H1 (cell line): ENCODE results near the gene NIM1K. TPM values are rescaled to one million over a fixed set of nuclear protein-coding genes. Genes with fewer than 3 reads are reported as not detected.

Source experiments
- CTCF ChIA-PET: fragments of 300-600 bp; sonication (Branson Sonifier 250); formaldehyde crosslinking; loops from one replicate; lab custom pipeline; 2021; ENCODE audit not compliant: partially characterized antibody; lab: Charles Lee
- POLR2A ChIA-PET: fragments of 300-600 bp; sonication (Branson Sonifier 250); formaldehyde crosslinking; loops from one replicate; lab custom pipeline; 2021; ENCODE audit warnings: inconsistent platforms; ENCODE audit not compliant: partially characterized antibody; lab: Charles Lee
- DNase-seq, 2 experiments: peaks; one replicate each; pipeline versions ENCODE4 v3.0.0 to v3.0.0-alpha.2; 2010 to 2022; ENCODE audit warnings: low spot score in 2 of 2, low read depth in 1 of 2, mixed read lengths in 1 of 2
- FAIRE-seq: peaks from 2 replicates; lab custom pipeline; 2011; peaks lifted over from hg19 to GRCh38; lab: Jason Lieb, UNC
- H2AFZ ChIP-seq: 2 replicates; pipeline ENCODE4 v1.8.1; 2012; ENCODE audit warnings: low read length, inconsistent platforms
- H2AK5ac ChIP-seq: 2 replicates; pipeline ENCODE4 v1.6.1; 2013; ENCODE audit warnings: low read depth, low read length
- H2BK120ac ChIP-seq: replicated peaks from 2 replicates; pipeline ENCODE3; 2013; ENCODE audit warnings: low read depth, low read length, inconsistent platforms
- H2BK12ac ChIP-seq: 2 replicates; pipeline ENCODE4 v1.6.1; 2013; ENCODE audit warnings: low read depth, low read length
- H2BK15ac ChIP-seq: 2 replicates; pipeline ENCODE4 v1.6.1; 2013; ENCODE audit warnings: low read length
- H2BK20ac ChIP-seq: 2 replicates; pipeline ENCODE4 v1.6.1; 2013; ENCODE audit warnings: low read length
- H2BK5ac ChIP-seq: 2 replicates; pipeline ENCODE4 v1.6.1; 2013; ENCODE audit warnings: low read depth, low read length
- H3K14ac ChIP-seq: 2 replicates; pipeline ENCODE4 v1.6.1; 2013; ENCODE audit warnings: inconsistent platforms; ENCODE audit not compliant: insufficient read length
- H3K18ac ChIP-seq: 2 replicates; pipeline ENCODE4 v1.6.1; 2013; ENCODE audit warnings: low read length; ENCODE audit errors: extremely low read depth
- H3K23ac ChIP-seq: 2 replicates; pipeline ENCODE4 v1.6.1; 2013; ENCODE audit warnings: inconsistent platforms; ENCODE audit not compliant: insufficient read length
- H3K23me2 ChIP-seq: 2 replicates; pipeline ENCODE4 v1.6.1; 2013; ENCODE audit warnings: low read depth, low read length
- H3K27ac ChIP-seq: 2 replicates; pipeline ENCODE4 v1.6.1; 2011; ENCODE audit warnings: low read depth, low read length, inconsistent platforms
- H3K27me3 ChIP-seq, 4 experiments: replicated peaks in 1 of 4; 1 replicate in 1 of 4; 2 replicates in 3 of 4; pipeline versions ENCODE4 v1.6.1 to v1.8.1; 2011 to 2013; ENCODE audit warnings: low read length in 3 of 4, mild to moderate bottlenecking in 3 of 4, inconsistent platforms in 2 of 4, mixed read lengths in 2 of 4, moderate library complexity in 1 of 4; ENCODE audit not compliant: control insufficient read depth in 3 of 4, insufficient read depth in 3 of 4; ENCODE audit errors: extremely low read depth in 1 of 4
- H3K36me3 ChIP-seq, 4 experiments: 2 replicates each; pipeline versions ENCODE4 v1.6.1 to v1.8.1; 2011 to 2013; ENCODE audit warnings: mild to moderate bottlenecking in 4 of 4, low read length in 3 of 4, moderate library complexity in 2 of 4, control low read depth in 1 of 4, inconsistent platforms in 1 of 4; ENCODE audit not compliant: insufficient read depth in 4 of 4, control insufficient read depth in 2 of 4
- H3K4ac ChIP-seq: replicated peaks from 2 replicates; pipeline ENCODE3; 2013; ENCODE audit warnings: low read length, low read depth, mixed read lengths, inconsistent platforms; ENCODE audit not compliant: insufficient read length
- H3K4me1 ChIP-seq, 4 experiments: replicated peaks in 1 of 4; 1 replicate in 1 of 4; 2 replicates in 3 of 4; pipeline versions ENCODE4 v1.6.1 to v1.8.1; 2011 to 2013; ENCODE audit warnings: low read length in 3 of 4, inconsistent platforms in 2 of 4, mixed read lengths in 1 of 4; ENCODE audit not compliant: insufficient read depth in 4 of 4, control insufficient read depth in 3 of 4
- H3K4me2 ChIP-seq, 2 experiments: 2 replicates each; pipeline versions ENCODE4 v1.6.1 to v1.8.1; 2011 to 2013; ENCODE audit warnings: low read depth in 2 of 2, low read length in 2 of 2, control low read depth in 1 of 2, inconsistent platforms in 1 of 2, mild to moderate bottlenecking in 1 of 2; ENCODE audit not compliant: insufficient read depth in 1 of 2
- H3K4me3 ChIP-seq, 4 experiments: fragments of 200-600, 300-600 bp in 1 of 4; sonication (generic), shearing (Covaris generic), sonication (Bioruptor Twin) in 1 of 4; 2 replicates each; pipeline versions ENCODE4 v1.5.1 to v1.8.1; 2011 to 2016; ENCODE audit warnings: low read length in 4 of 4, low read depth in 3 of 4, control low read depth in 2 of 4, inconsistent platforms in 2 of 4, mild to moderate bottlenecking in 2 of 4, mixed read lengths in 1 of 4, moderate library complexity in 1 of 4; ENCODE audit not compliant: insufficient read depth in 2 of 4; ENCODE audit errors: extremely low read depth in 1 of 4
- H3K56ac ChIP-seq: replicated peaks from 2 replicates; pipeline ENCODE3; 2013; ENCODE audit warnings: low read depth, mild to moderate bottlenecking, mixed read lengths, low read length, inconsistent platforms; ENCODE audit not compliant: insufficient read length
- H3K79me1 ChIP-seq: 2 replicates; pipeline ENCODE4 v1.6.1; 2013; ENCODE audit warnings: low read depth, low read length, control low read depth
- H3K79me2 ChIP-seq, 2 experiments: 2 replicates each; pipeline versions ENCODE4 v1.6.1 to v1.8.1; 2012 to 2013; ENCODE audit warnings: low read length in 2 of 2, mild to moderate bottlenecking in 2 of 2, inconsistent platforms in 1 of 2; ENCODE audit not compliant: insufficient read depth in 2 of 2, control insufficient read depth in 1 of 2
- H3K9ac ChIP-seq, 4 experiments: replicated peaks in 1 of 4; 1 replicate in 1 of 4; 2 replicates in 3 of 4; pipeline versions ENCODE4 v1.6.1 to v1.8.1; 2011 to 2013; ENCODE audit warnings: low read depth in 3 of 4, low read length in 3 of 4, control low read depth in 2 of 4, mild to moderate bottlenecking in 2 of 4, moderate library complexity in 2 of 4, inconsistent platforms in 1 of 4; ENCODE audit errors: extremely low read depth in 1 of 4
- H3K9me3 ChIP-seq, 2 experiments: 2 replicates each; pipeline versions ENCODE4 v1.6.1 to v1.8.1; 2012 to 2013; ENCODE audit warnings: mild to moderate bottlenecking in 2 of 2, moderate library complexity in 2 of 2, control low read depth in 1 of 2, inconsistent platforms in 1 of 2, low read depth in 1 of 2, low read length in 1 of 2, mixed read lengths in 1 of 2; ENCODE audit not compliant: insufficient read depth in 2 of 2
- H4K20me1 ChIP-seq, 2 experiments: replicated peaks in 1 of 2; 2 replicates each; pipeline versions ENCODE3 to v1.8.1; 2011 to 2013; ENCODE audit warnings: inconsistent platforms in 2 of 2, low read length in 2 of 2, mild to moderate bottlenecking in 1 of 2; ENCODE audit not compliant: insufficient read depth in 2 of 2, control insufficient read depth in 1 of 2
- H4K5ac ChIP-seq: 2 replicates; pipeline ENCODE4 v1.6.1; 2013; ENCODE audit warnings: low read length, low read depth, mixed read lengths, inconsistent platforms; ENCODE audit not compliant: insufficient read length
- H4K8ac ChIP-seq: 2 replicates; pipeline ENCODE4 v1.8.0; 2013; ENCODE audit warnings: mild to moderate bottlenecking, moderate library complexity, low read length, inconsistent platforms; ENCODE audit not compliant: insufficient read depth; ENCODE audit errors: extremely low read depth
- H4K91ac ChIP-seq: replicated peaks from 2 replicates; pipeline ENCODE3; 2013; ENCODE audit warnings: low read length, mixed read lengths, inconsistent platforms; ENCODE audit not compliant: insufficient read length
- BACH1 ChIP-seq: IDR thresholded peaks from 2 replicates; pipeline ENCODE4 v1.6.1; 2012; ENCODE audit warnings: low read length, improper control_type of control experiment
- KDM4A ChIP-seq: IDR thresholded peaks from one replicate; pipeline ENCODE4 v1.7.1; 2012; ENCODE audit warnings: low read depth, mild to moderate bottlenecking, moderate library complexity, low read length, inconsistent platforms; ENCODE audit not compliant: severe bottlenecking
- KDM5A ChIP-seq: fragments of 200-600 bp; IDR thresholded peaks from 2 replicates; pipeline ENCODE4 v1.7.1; 2012; ENCODE audit warnings: mild to moderate bottlenecking, low read length, inconsistent platforms, mixed read lengths
- NRF1 ChIP-seq: IDR thresholded peaks from 2 replicates; pipeline ENCODE4 v1.6.1; 2011; ENCODE audit warnings: mild to moderate bottlenecking, low read depth, low read length, improper control_type of control experiment
- POU5F1 ChIP-seq: IDR thresholded peaks from 2 replicates; pipeline ENCODE4 v1.6.1; 2011; ENCODE audit warnings: low read depth, mild to moderate bottlenecking, low read length, moderate library complexity
- RNF2 ChIP-seq: fragments of 200-900, 300-1000 bp; sonication (generic); IDR thresholded peaks from 2 replicates; pipeline ENCODE4 v1.7.1; 2016; ENCODE audit warnings: borderline replicate concordance, low read depth, mild to moderate bottlenecking, antibody characterized with exemption, low read length; ENCODE audit not compliant: poor library complexity, severe bottlenecking; ENCODE audit errors: missing control alignments
- SIRT6 ChIP-seq: IDR thresholded peaks from one replicate; pipeline ENCODE4 v1.7.1; 2012; ENCODE audit warnings: low read length, inconsistent platforms
- SP2 ChIP-seq: IDR thresholded peaks from 2 replicates; pipeline ENCODE4 v1.6.1; 2012; ENCODE audit warnings: mild to moderate bottlenecking, low read length, inconsistent platforms
- ZNF274 ChIP-seq: IDR thresholded peaks from 2 replicates; pipeline ENCODE4 v1.7.0; 2012; ENCODE audit warnings: low read length, borderline replicate concordance; ENCODE audit errors: extremely low read depth
- WGBS, 2 experiments: shearing (Covaris generic) in 1 of 2; methylation state at CpG; one replicate each; pipeline versions ENCODE4 v1.1.6 to v1.1.7; 2013 to 2015; ENCODE audit warnings: low lambda C conversion rate in 2 of 2, mixed read lengths in 2 of 2, inconsistent platforms in 1 of 2, low coverage in 1 of 2, missing lambda C conversion rate in 1 of 2; ENCODE audit not compliant: insufficient replicate concordance in 2 of 2, insufficient coverage in 1 of 2, insufficient read length in 1 of 2; ENCODE audit errors: extremely low coverage in 1 of 2, missing lambda C conversion rate in 1 of 2; 5-methylcytosine and 5-hydroxymethylcytosine counted together
- polyA plus RNA-seq, 7 experiments: library from polyadenylated mRNA; depleted of rRNA in 3 of 7; stranded (reverse) in 5 of 7; unstranded in 2 of 7; fragments of >200 nt in 5 of 7; fragments of 200-250 nt in 2 of 7; gene quantifications; 1 replicate in 5 of 7; 2 replicates in 1 of 7; 4 replicates in 1 of 7; pipeline versions ENCODE4 v1.2.1 to v1.2.3, GENCODE V29; 2011 to 2013; ENCODE audit warnings: missing spikeins in 2 of 7, mixed read lengths in 2 of 7
- total RNA-seq: library from RNA; stranded (reverse); fragmentation: NEBNext Ultra II Directional; extraction: Animal tissue kit (Norgen Biotek cat#: 25700); gene quantifications from 2 replicates; pipeline ENCODE4 v1.2.1, GENCODE V29; 2021

Gene NIM1K
- total and polyA plus RNA-seq, 2 of the 8 experiments (the other 6 are each of a cell fraction or from before 2014, with no cell fraction given): not detected

- Histone ChIP-seq H3K27ac (no peak overlapping the region), H2AFZ (no peak overlapping the region), H2BK20ac (no peak overlapping the region), H2BK15ac (no peak overlapping the region), H3K4me2 (no peak overlapping the region), H3K9me3 (no peaks in the 10 kb centered on the region), H3K79me2 (no peaks in the 10 kb centered on the region), H2BK12ac (no peak overlapping the region), H4K20me1 (no peaks in the 10 kb centered on the region), H3K9ac (no peak overlapping the region), H4K91ac (no peak overlapping the region), H3K18ac (no peak overlapping the region), H3K23me2 (no peaks in the 10 kb centered on the region), H3K4ac (no peak overlapping the region), H2BK5ac (no peak overlapping the region), H3K23ac (no peak overlapping the region), H3K4me3 (no peak overlapping the region), H4K5ac (no peak overlapping the region), H3K79me1 (no peaks in the 10 kb centered on the region), H3K14ac (no peak overlapping the region), H3K4me1 (peaks cover 0 to 4% (median under 1%) of the 10 kb centered on the region in 4 experiments; a peak in 3 of 7 replicates), H2AK5ac (no peak overlapping the region), H3K56ac (no peak overlapping the region), H2BK120ac (no peak overlapping the region), H3K36me3 (no peaks in the 10 kb centered on the region), H4K8ac (no peak overlapping the region), H3K27me3 (no peaks in the 10 kb centered on the region)
- POLR2A ChIA-PET: no interaction called here
- TF ChIP-seq SP2: no peak
- TF ChIP-seq ZNF274: no peak
- no peak for TF ChIP-seq RNF2
- TF ChIP-seq NRF1: no peak
- TF ChIP-seq SIRT6: no peak
- TF ChIP-seq KDM5A: no peak
- no peak for TF ChIP-seq KDM4A
- TF ChIP-seq POU5F1: no peak
- no peak for TF ChIP-seq BACH1
- CTCF ChIA-PET: interaction anchor here (0.7 to 1.2 kb wide), 2 partner anchors 16 to 57 kb away, joined by 3 read pairs; no protein-coding TSS in a partner anchor
- 81% methylated on average over 1 of the region's 1 CpG; no CpG with 5 or more reads in 1 of the 2 experiments for WGBS, 2 experiments
- DNase-seq (no peak), FAIRE-seq (no peak)
Observed at GRCh38 chr5:43208658-43209057, 16.6 kb downstream of the NIM1K start.
